WTC11 (cell line): ENCODE data around the gene TC2N. TPM values are rescaled to one million over a fixed set of nuclear protein-coding genes. Genes with fewer than 3 reads are reported as not detected.

ENCODE experiments used
- ATAC-seq: fragments of 200-7000 bp; cut with Tn5 transposase; 2 replicates; pipeline ENCODE4 v1.10.0; 2021; ENCODE audit warnings: mild to moderate bottlenecking, moderate library complexity
- CTCF ChIA-PET: fragments of 300-600 bp; sonication (Branson Sonifier 250); formaldehyde crosslinking; loops from one replicate; lab custom pipeline; 2021; ENCODE audit warnings: antibody characterized with exemption; lab: Charles Lee
- POLR2A ChIA-PET: fragments of 350-600 bp; sonication (Branson Sonifier 250); formaldehyde crosslinking; loops from one replicate; lab custom pipeline; 2021; ENCODE audit warnings: antibody characterized with exemption; lab: Charles Lee
- DNase-seq: peaks from one replicate; pipeline ENCODE4 v3.0.0; 2021; ENCODE audit warnings: low spot score
- H3K27ac Mint-ChIP-seq: 2 replicates; pipeline ENCODE4 v1.8.0; 2021; ENCODE audit warnings: mixed read lengths
- H3K27me3 Mint-ChIP-seq: 2 replicates; pipeline ENCODE4 v1.8.0; 2021; ENCODE audit warnings: low read depth, mild to moderate bottlenecking, moderate library complexity, mixed read lengths
- H3K36me3 Mint-ChIP-seq: 2 replicates; pipeline ENCODE4 v1.8.0; 2021; ENCODE audit warnings: mixed read lengths
- H3K4me1 Mint-ChIP-seq: 2 replicates; pipeline ENCODE4 v1.8.0; 2022; ENCODE audit warnings: mixed read lengths
- H3K4me3 Mint-ChIP-seq: 2 replicates; pipeline ENCODE4 v1.8.0; 2021; ENCODE audit warnings: mild to moderate bottlenecking, moderate library complexity, mixed read lengths
- H3K9me3 Mint-ChIP-seq: 2 replicates; pipeline ENCODE4 v1.8.0; 2021; ENCODE audit warnings: mixed read lengths
- CREM ChIP-seq: sonication (generic); formaldehyde crosslinking; IDR thresholded peaks from 2 replicates; pipeline ENCODE4 v1.8.1; 2022; ENCODE audit warnings: mild to moderate bottlenecking, missing genetic modification reagents, moderate library complexity
- ELF4 ChIP-seq: sonication (generic); formaldehyde crosslinking; IDR thresholded peaks from 2 replicates; pipeline ENCODE4 v1.8.1; 2022; ENCODE audit warnings: low read depth, mild to moderate bottlenecking, moderate library complexity, missing genetic modification reagents
- FOXK1 ChIP-seq: sonication (generic); formaldehyde crosslinking; IDR thresholded peaks from 2 replicates; pipeline ENCODE4 v1.8.0; 2022; ENCODE audit warnings: mild to moderate bottlenecking, moderate library complexity, missing genetic modification reagents
- KAT7 ChIP-seq: sonication (generic); formaldehyde crosslinking; IDR thresholded peaks from 2 replicates; pipeline ENCODE4 v1.8.1; 2023; ENCODE audit warnings: missing genetic modification reagents, mild to moderate bottlenecking, borderline replicate concordance
- MYBL2 ChIP-seq: sonication (generic); formaldehyde crosslinking; IDR thresholded peaks from 2 replicates; pipeline ENCODE4 v1.8.1; 2023; ENCODE audit warnings: mild to moderate bottlenecking, moderate library complexity, missing genetic modification reagents
- NFYB ChIP-seq: sonication (generic); formaldehyde crosslinking; conservative IDR thresholded peaks from 2 replicates; pipeline ENCODE4 v1.8.0; 2022; ENCODE audit warnings: low read depth, missing genetic modification reagents
- NR3C1 ChIP-seq: sonication (generic); formaldehyde crosslinking; conservative IDR thresholded peaks from 2 replicates; pipeline ENCODE4 v1.8.1; 2023; ENCODE audit warnings: low read depth, mild to moderate bottlenecking, missing genetic modification reagents
- PRRX2 ChIP-seq: fragments of 250-450 bp; sonication (Bioruptor Pico); IDR thresholded peaks from 2 replicates; pipeline ENCODE4 v1.8.0; 2021; ENCODE audit warnings: mild to moderate bottlenecking
- RORB ChIP-seq: fragments of 250-450 bp; sonication (Bioruptor Pico); IDR thresholded peaks from 2 replicates; pipeline ENCODE4 v1.9.0; 2021; ENCODE audit warnings: mild to moderate bottlenecking
- TEAD1 ChIP-seq: sonication (generic); formaldehyde crosslinking; IDR thresholded peaks from 2 replicates; pipeline ENCODE4 v1.8.0; 2022; ENCODE audit warnings: mild to moderate bottlenecking, missing genetic modification reagents
- ZNF219 ChIP-seq: sonication (generic); formaldehyde crosslinking; IDR thresholded peaks from 2 replicates; pipeline ENCODE4 v1.8.0; 2023; ENCODE audit warnings: missing genetic modification reagents, mild to moderate bottlenecking, borderline replicate concordance
- ZNF232 ChIP-seq: sonication (generic); formaldehyde crosslinking; IDR thresholded peaks from 2 replicates; pipeline ENCODE4 v1.8.0; 2022; ENCODE audit warnings: mild to moderate bottlenecking, missing genetic modification reagents
- ZNF263 ChIP-seq: sonication (generic); formaldehyde crosslinking; IDR thresholded peaks from 2 replicates; pipeline ENCODE4 v1.8.1; 2022; ENCODE audit warnings: low read depth, mild to moderate bottlenecking, moderate library complexity, missing genetic modification reagents
- ZNF396 ChIP-seq: fragments of 250-450 bp; sonication (Bioruptor Pico); IDR thresholded peaks from 2 replicates; pipeline ENCODE4 v1.8.0; 2021; ENCODE audit warnings: mild to moderate bottlenecking, moderate library complexity, borderline replicate concordance
- total RNA-seq: library from RNA; stranded (reverse); gene quantifications from 3 replicates; pipeline ENCODE4 v1.2.3, GENCODE V29; 2021
- TF ChIP-seq, protein P1 (sequence below): sonication (generic); formaldehyde crosslinking; IDR thresholded peaks from 2 replicates; pipeline ENCODE4 v1.8.1; 2023; ENCODE audit warnings: mild to moderate bottlenecking, moderate library complexity, missing genetic modification reagents
- TF ChIP-seq, protein P2 (sequence below): sonication (generic); formaldehyde crosslinking; IDR thresholded peaks from 2 replicates; pipeline ENCODE4 v1.8.0; 2022; ENCODE audit warnings: missing genetic modification reagents
- TF ChIP-seq, protein P3 (sequence below): sonication (generic); formaldehyde crosslinking; IDR thresholded peaks from 2 replicates; pipeline ENCODE4 v1.8.1; 2023; ENCODE audit warnings: mild to moderate bottlenecking, missing genetic modification reagents
- TF ChIP-seq, protein P4 (sequence below): sonication (generic); formaldehyde crosslinking; IDR thresholded peaks from 2 replicates; pipeline ENCODE4 v1.8.1; 2022; ENCODE audit warnings: mild to moderate bottlenecking, missing genetic modification reagents, moderate library complexity, borderline replicate concordance

The TC2N gene
- total RNA-seq, 1 experiment from 2014 or later, result 33.0 TPM

DNA sequence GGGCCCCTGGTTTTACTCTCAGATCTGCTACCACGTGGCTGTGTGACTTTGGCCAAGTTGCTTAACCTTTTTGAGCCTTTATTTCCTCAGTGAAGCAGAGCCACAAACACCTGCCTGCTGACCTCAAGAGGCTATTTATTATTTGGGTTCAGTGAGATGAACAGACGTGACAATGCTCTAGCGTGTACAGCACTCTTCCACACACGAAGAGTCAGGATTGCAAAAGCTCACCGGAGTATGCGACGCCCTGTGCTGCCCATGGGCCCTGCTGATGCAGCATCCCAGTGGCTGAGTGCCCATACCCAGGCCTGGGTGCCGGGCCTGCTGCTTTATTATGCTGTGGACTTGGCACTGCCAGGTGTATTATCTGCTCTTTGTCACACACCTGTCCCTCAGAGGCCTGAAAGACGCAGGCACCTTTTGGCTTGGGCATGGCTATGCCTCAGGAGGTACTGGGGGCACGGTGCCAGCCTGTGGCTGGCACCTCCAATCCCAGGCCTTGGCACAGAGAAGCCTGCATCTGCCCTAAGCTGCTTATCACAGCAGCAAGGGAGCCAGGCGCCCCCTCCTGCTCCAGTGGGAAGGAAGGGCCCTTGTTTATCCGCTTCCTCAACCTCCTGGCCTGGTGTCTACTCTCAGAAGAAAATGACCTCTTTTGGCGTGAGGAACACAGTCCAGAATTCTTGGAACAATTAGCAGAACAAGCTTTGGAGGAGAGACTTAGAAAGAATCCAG, 22.3 kb upstream of the TC2N start:
- Mint-ChIP-seq H3K4me3 (no peak overlapping the region), H3K9me3 (no peaks in the 10 kb centered on the region), H3K27ac (no peak overlapping the region), H3K4me1 (0 out of 2 replicates have a peak, but pooled peaks cover under 1% of the 10 kb centered on the region), H3K27me3 (no peaks in the 10 kb centered on the region), H3K36me3 (no peaks in the 10 kb centered on the region)
- TF ChIP-seq ZNF232 (CRISPR knock-in tag), result no peak
- ChIA-PET POLR2A (no interaction called here), CTCF (no interaction called here)
- DNase-seq (no peak), ATAC-seq (no peak)

DNA sequence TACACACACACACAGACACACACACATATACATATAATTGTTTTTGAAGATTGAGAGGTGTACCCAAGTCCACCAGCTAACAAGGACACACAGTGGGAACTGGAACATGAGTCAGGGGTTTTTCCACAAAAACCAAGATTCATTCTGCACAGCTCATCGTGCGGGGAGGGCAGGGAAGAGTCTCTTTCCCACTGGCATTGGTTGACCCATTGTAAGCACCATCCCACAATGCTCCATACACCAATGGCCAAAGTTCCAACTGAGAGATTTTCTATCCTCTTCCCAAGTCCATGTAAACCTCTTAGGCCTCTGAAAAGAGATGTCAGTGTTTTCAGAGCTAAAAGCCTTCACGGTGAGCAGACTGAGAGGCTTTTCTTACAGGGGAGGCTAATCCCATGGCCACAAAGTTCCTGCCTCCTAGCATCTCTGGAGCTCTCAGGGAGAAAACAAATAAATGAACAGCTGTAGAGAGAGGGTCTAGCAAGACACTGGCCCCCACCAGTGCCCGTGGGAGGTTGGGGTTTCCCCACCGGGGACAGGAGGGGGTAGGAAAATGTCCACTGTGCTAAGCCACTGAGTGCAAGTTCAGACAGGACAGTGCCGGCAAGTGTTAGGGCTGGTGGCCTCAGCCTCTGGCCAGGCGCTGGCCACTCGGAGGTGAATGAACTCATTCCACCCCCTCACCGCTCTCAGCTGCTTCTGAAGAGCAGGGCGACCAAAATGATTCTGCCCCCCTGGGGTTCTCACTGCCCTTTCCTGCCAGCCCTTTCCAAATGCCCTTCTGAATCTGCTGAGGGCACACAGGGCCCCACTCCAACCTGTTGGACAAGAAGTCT, 21.5 kb upstream of the TC2N start:
- no peak overlapping the region for H3K27ac Mint-ChIP-seq
- CTCF ChIA-PET, result interaction anchor here (0.7 to 1.0 kb wide), 3 partner anchors 12 to 1840 kb away, joined by 3 read pairs; no protein-coding TSS in a partner anchor
- no peaks in the 10 kb centered on the region for H3K9me3 Mint-ChIP-seq
- 0 out of 2 replicates have a peak, but pooled peaks cover 3% of the 10 kb centered on the region for H3K4me1 Mint-ChIP-seq
- H3K27me3 Mint-ChIP-seq, result no peaks in the 10 kb centered on the region
- TF ChIP-seq, protein P1, sequence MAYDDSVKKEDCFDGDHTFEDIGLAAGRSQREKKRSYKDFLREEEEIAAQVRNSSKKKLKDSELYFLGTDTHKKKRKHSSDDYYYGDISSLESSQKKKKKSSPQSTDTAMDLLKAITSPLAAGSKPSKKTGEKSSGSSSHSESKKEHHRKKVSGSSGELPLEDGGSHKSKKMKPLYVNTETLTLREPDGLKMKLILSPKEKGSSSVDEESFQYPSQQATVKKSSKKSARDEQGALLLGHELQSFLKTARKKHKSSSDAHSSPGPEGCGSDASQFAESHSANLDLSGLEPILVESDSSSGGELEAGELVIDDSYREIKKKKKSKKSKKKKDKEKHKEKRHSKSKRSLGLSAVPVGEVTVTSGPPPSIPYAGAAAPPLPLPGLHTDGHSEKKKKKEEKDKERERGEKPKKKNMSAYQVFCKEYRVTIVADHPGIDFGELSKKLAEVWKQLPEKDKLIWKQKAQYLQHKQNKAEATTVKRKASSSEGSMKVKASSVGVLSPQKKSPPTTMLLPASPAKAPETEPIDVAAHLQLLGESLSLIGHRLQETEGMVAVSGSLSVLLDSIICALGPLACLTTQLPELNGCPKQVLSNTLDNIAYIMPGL (CRISPR knock-in tag), result no peak
- TF ChIP-seq, protein P2, sequence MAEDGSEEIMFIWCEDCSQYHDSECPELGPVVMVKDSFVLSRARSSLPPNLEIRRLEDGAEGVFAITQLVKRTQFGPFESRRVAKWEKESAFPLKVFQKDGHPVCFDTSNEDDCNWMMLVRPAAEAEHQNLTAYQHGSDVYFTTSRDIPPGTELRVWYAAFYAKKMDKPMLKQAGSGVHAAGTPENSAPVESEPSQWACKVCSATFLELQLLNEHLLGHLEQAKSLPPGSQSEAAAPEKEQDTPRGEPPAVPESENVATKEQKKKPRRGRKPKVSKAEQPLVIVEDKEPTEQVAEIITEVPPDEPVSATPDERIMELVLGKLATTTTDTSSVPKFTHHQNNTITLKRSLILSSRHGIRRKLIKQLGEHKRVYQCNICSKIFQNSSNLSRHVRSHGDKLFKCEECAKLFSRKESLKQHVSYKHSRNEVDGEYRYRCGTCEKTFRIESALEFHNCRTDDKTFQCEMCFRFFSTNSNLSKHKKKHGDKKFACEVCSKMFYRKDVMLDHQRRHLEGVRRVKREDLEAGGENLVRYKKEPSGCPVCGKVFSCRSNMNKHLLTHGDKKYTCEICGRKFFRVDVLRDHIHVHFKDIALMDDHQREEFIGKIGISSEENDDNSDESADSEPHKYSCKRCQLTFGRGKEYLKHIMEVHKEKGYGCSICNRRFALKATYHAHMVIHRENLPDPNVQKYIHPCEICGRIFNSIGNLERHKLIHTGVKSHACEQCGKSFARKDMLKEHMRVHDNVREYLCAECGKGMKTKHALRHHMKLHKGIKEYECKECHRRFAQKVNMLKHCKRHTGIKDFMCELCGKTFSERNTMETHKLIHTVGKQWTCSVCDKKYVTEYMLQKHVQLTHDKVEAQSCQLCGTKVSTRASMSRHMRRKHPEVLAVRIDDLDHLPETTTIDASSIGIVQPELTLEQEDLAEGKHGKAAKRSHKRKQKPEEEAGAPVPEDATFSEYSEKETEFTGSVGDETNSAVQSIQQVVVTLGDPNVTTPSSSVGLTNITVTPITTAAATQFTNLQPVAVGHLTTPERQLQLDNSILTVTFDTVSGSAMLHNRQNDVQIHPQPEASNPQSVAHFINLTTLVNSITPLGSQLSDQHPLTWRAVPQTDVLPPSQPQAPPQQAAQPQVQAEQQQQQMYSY (CRISPR knock-in tag), result no peak
- no peak for TF ChIP-seq ZNF263
- TF ChIP-seq MYBL2 (CRISPR knock-in tag), result no peak
- TF ChIP-seq ZNF219, result no peak
- TF ChIP-seq ZNF396 (CRISPR knock-in tag), result no peak
- TF ChIP-seq, protein P3, sequence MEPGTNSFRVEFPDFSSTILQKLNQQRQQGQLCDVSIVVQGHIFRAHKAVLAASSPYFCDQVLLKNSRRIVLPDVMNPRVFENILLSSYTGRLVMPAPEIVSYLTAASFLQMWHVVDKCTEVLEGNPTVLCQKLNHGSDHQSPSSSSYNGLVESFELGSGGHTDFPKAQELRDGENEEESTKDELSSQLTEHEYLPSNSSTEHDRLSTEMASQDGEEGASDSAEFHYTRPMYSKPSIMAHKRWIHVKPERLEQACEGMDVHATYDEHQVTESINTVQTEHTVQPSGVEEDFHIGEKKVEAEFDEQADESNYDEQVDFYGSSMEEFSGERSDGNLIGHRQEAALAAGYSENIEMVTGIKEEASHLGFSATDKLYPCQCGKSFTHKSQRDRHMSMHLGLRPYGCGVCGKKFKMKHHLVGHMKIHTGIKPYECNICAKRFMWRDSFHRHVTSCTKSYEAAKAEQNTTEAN (CRISPR knock-in tag), result no peak
- TF ChIP-seq, protein P4, sequence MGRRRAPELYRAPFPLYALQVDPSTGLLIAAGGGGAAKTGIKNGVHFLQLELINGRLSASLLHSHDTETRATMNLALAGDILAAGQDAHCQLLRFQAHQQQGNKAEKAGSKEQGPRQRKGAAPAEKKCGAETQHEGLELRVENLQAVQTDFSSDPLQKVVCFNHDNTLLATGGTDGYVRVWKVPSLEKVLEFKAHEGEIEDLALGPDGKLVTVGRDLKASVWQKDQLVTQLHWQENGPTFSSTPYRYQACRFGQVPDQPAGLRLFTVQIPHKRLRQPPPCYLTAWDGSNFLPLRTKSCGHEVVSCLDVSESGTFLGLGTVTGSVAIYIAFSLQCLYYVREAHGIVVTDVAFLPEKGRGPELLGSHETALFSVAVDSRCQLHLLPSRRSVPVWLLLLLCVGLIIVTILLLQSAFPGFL (CRISPR knock-in tag), result no peak
- TF ChIP-seq PRRX2 (CRISPR knock-in tag), result no peak
- no peak for TF ChIP-seq NFYB (CRISPR knock-in tag)
- TF ChIP-seq TEAD1 (CRISPR knock-in tag), result no peak
- TF ChIP-seq CREM, result no peak
- no peak for TF ChIP-seq RORB (CRISPR knock-in tag)
- TF ChIP-seq ELF4, result no peak
- TF ChIP-seq NR3C1, result no peak
- no peak for TF ChIP-seq FOXK1
- no peak for TF ChIP-seq KAT7 (CRISPR knock-in tag)
- TF ChIP-seq, all 79 proteins: peak for 0
- H3K4me3 Mint-ChIP-seq, result no peak overlapping the region
- ATAC-seq, result no peak
- H3K36me3 Mint-ChIP-seq, result no peaks in the 10 kb centered on the region
- POLR2A ChIA-PET, result no interaction called here
- DNase-seq, result no peak
